H1 (cell line): Measurements from ENCODE around the gene BBS2. TPM values are rescaled to one million over a fixed set of nuclear protein-coding genes. Genes with fewer than 3 reads are reported as not detected.

Source experiments
- CTCF ChIA-PET: fragments of 300-600 bp; sonication (Branson Sonifier 250); formaldehyde crosslinking; loops from one replicate; lab custom pipeline; 2021; ENCODE audit not compliant: partially characterized antibody; lab: Charles Lee
- POLR2A ChIA-PET: fragments of 300-600 bp; sonication (Branson Sonifier 250); formaldehyde crosslinking; loops from one replicate; lab custom pipeline; 2021; ENCODE audit warnings: inconsistent platforms; ENCODE audit not compliant: partially characterized antibody; lab: Charles Lee
- DNase-seq, 2 experiments: peaks; one replicate each; pipeline versions ENCODE4 v3.0.0 to v3.0.0-alpha.2; 2010 to 2022; ENCODE audit warnings: low spot score in 2 of 2, low read depth in 1 of 2, mixed read lengths in 1 of 2
- FAIRE-seq: peaks from 2 replicates; lab custom pipeline; 2011; peaks lifted over from hg19 to GRCh38; lab: Jason Lieb, UNC
- H2AFZ ChIP-seq: 2 replicates; pipeline ENCODE4 v1.8.1; 2012; ENCODE audit warnings: low read length, inconsistent platforms
- H2AK5ac ChIP-seq: 2 replicates; pipeline ENCODE4 v1.6.1; 2013; ENCODE audit warnings: low read depth, low read length
- H2BK120ac ChIP-seq: replicated peaks from 2 replicates; pipeline ENCODE3; 2013; ENCODE audit warnings: low read depth, low read length, inconsistent platforms
- H2BK12ac ChIP-seq: 2 replicates; pipeline ENCODE4 v1.6.1; 2013; ENCODE audit warnings: low read depth, low read length
- H2BK15ac ChIP-seq: 2 replicates; pipeline ENCODE4 v1.6.1; 2013; ENCODE audit warnings: low read length
- H2BK20ac ChIP-seq: 2 replicates; pipeline ENCODE4 v1.6.1; 2013; ENCODE audit warnings: low read length
- H2BK5ac ChIP-seq: 2 replicates; pipeline ENCODE4 v1.6.1; 2013; ENCODE audit warnings: low read depth, low read length
- H3K14ac ChIP-seq: 2 replicates; pipeline ENCODE4 v1.6.1; 2013; ENCODE audit warnings: inconsistent platforms; ENCODE audit not compliant: insufficient read length
- H3K18ac ChIP-seq: 2 replicates; pipeline ENCODE4 v1.6.1; 2013; ENCODE audit warnings: low read length; ENCODE audit errors: extremely low read depth
- H3K23ac ChIP-seq: 2 replicates; pipeline ENCODE4 v1.6.1; 2013; ENCODE audit warnings: inconsistent platforms; ENCODE audit not compliant: insufficient read length
- H3K23me2 ChIP-seq: 2 replicates; pipeline ENCODE4 v1.6.1; 2013; ENCODE audit warnings: low read depth, low read length
- H3K27ac ChIP-seq: 2 replicates; pipeline ENCODE4 v1.6.1; 2011; ENCODE audit warnings: low read depth, low read length, inconsistent platforms
- H3K27me3 ChIP-seq, 4 experiments: replicated peaks in 1 of 4; 1 replicate in 1 of 4; 2 replicates in 3 of 4; pipeline versions ENCODE4 v1.6.1 to v1.8.1; 2011 to 2013; ENCODE audit warnings: low read length in 3 of 4, mild to moderate bottlenecking in 3 of 4, inconsistent platforms in 2 of 4, mixed read lengths in 2 of 4, moderate library complexity in 1 of 4; ENCODE audit not compliant: control insufficient read depth in 3 of 4, insufficient read depth in 3 of 4; ENCODE audit errors: extremely low read depth in 1 of 4
- H3K36me3 ChIP-seq, 4 experiments: 2 replicates each; pipeline versions ENCODE4 v1.6.1 to v1.8.1; 2011 to 2013; ENCODE audit warnings: mild to moderate bottlenecking in 4 of 4, low read length in 3 of 4, moderate library complexity in 2 of 4, control low read depth in 1 of 4, inconsistent platforms in 1 of 4; ENCODE audit not compliant: insufficient read depth in 4 of 4, control insufficient read depth in 2 of 4
- H3K4ac ChIP-seq: replicated peaks from 2 replicates; pipeline ENCODE3; 2013; ENCODE audit warnings: low read length, low read depth, mixed read lengths, inconsistent platforms; ENCODE audit not compliant: insufficient read length
- H3K4me1 ChIP-seq, 4 experiments: replicated peaks in 1 of 4; 1 replicate in 1 of 4; 2 replicates in 3 of 4; pipeline versions ENCODE4 v1.6.1 to v1.8.1; 2011 to 2013; ENCODE audit warnings: low read length in 3 of 4, inconsistent platforms in 2 of 4, mixed read lengths in 1 of 4; ENCODE audit not compliant: insufficient read depth in 4 of 4, control insufficient read depth in 3 of 4
- H3K4me2 ChIP-seq, 2 experiments: 2 replicates each; pipeline versions ENCODE4 v1.6.1 to v1.8.1; 2011 to 2013; ENCODE audit warnings: low read depth in 2 of 2, low read length in 2 of 2, control low read depth in 1 of 2, inconsistent platforms in 1 of 2, mild to moderate bottlenecking in 1 of 2; ENCODE audit not compliant: insufficient read depth in 1 of 2
- H3K4me3 ChIP-seq, 4 experiments: fragments of 200-600, 300-600 bp in 1 of 4; sonication (generic), shearing (Covaris generic), sonication (Bioruptor Twin) in 1 of 4; 2 replicates each; pipeline versions ENCODE4 v1.5.1 to v1.8.1; 2011 to 2016; ENCODE audit warnings: low read length in 4 of 4, low read depth in 3 of 4, control low read depth in 2 of 4, inconsistent platforms in 2 of 4, mild to moderate bottlenecking in 2 of 4, mixed read lengths in 1 of 4, moderate library complexity in 1 of 4; ENCODE audit not compliant: insufficient read depth in 2 of 4; ENCODE audit errors: extremely low read depth in 1 of 4
- H3K56ac ChIP-seq: replicated peaks from 2 replicates; pipeline ENCODE3; 2013; ENCODE audit warnings: low read depth, mild to moderate bottlenecking, mixed read lengths, low read length, inconsistent platforms; ENCODE audit not compliant: insufficient read length
- H3K79me1 ChIP-seq: 2 replicates; pipeline ENCODE4 v1.6.1; 2013; ENCODE audit warnings: low read depth, low read length, control low read depth
- H3K79me2 ChIP-seq, 2 experiments: 2 replicates each; pipeline versions ENCODE4 v1.6.1 to v1.8.1; 2012 to 2013; ENCODE audit warnings: low read length in 2 of 2, mild to moderate bottlenecking in 2 of 2, inconsistent platforms in 1 of 2; ENCODE audit not compliant: insufficient read depth in 2 of 2, control insufficient read depth in 1 of 2
- H3K9ac ChIP-seq, 4 experiments: replicated peaks in 1 of 4; 1 replicate in 1 of 4; 2 replicates in 3 of 4; pipeline versions ENCODE4 v1.6.1 to v1.8.1; 2011 to 2013; ENCODE audit warnings: low read depth in 3 of 4, low read length in 3 of 4, control low read depth in 2 of 4, mild to moderate bottlenecking in 2 of 4, moderate library complexity in 2 of 4, inconsistent platforms in 1 of 4; ENCODE audit errors: extremely low read depth in 1 of 4
- H3K9me3 ChIP-seq, 2 experiments: 2 replicates each; pipeline versions ENCODE4 v1.6.1 to v1.8.1; 2012 to 2013; ENCODE audit warnings: mild to moderate bottlenecking in 2 of 2, moderate library complexity in 2 of 2, control low read depth in 1 of 2, inconsistent platforms in 1 of 2, low read depth in 1 of 2, low read length in 1 of 2, mixed read lengths in 1 of 2; ENCODE audit not compliant: insufficient read depth in 2 of 2
- H4K20me1 ChIP-seq, 2 experiments: replicated peaks in 1 of 2; 2 replicates each; pipeline versions ENCODE3 to v1.8.1; 2011 to 2013; ENCODE audit warnings: inconsistent platforms in 2 of 2, low read length in 2 of 2, mild to moderate bottlenecking in 1 of 2; ENCODE audit not compliant: insufficient read depth in 2 of 2, control insufficient read depth in 1 of 2
- H4K5ac ChIP-seq: 2 replicates; pipeline ENCODE4 v1.6.1; 2013; ENCODE audit warnings: low read length, low read depth, mixed read lengths, inconsistent platforms; ENCODE audit not compliant: insufficient read length
- H4K8ac ChIP-seq: 2 replicates; pipeline ENCODE4 v1.8.0; 2013; ENCODE audit warnings: mild to moderate bottlenecking, moderate library complexity, low read length, inconsistent platforms; ENCODE audit not compliant: insufficient read depth; ENCODE audit errors: extremely low read depth
- H4K91ac ChIP-seq: replicated peaks from 2 replicates; pipeline ENCODE3; 2013; ENCODE audit warnings: low read length, mixed read lengths, inconsistent platforms; ENCODE audit not compliant: insufficient read length
- CBX5 ChIP-seq: fragments of 300-800, 300-1000 bp; sonication (generic); IDR thresholded peaks from 2 replicates; pipeline ENCODE4 v1.7.1; 2016; ENCODE audit warnings: antibody characterized with exemption, low read length, low read depth
- CHD1 ChIP-seq: IDR thresholded peaks from 2 replicates; pipeline ENCODE4 v1.6.1; 2012; ENCODE audit warnings: low read depth, low read length, improper control_type of control experiment
- KDM4A ChIP-seq: IDR thresholded peaks from one replicate; pipeline ENCODE4 v1.7.1; 2012; ENCODE audit warnings: low read depth, mild to moderate bottlenecking, moderate library complexity, low read length, inconsistent platforms; ENCODE audit not compliant: severe bottlenecking
- POU5F1 ChIP-seq: IDR thresholded peaks from 2 replicates; pipeline ENCODE4 v1.6.1; 2011; ENCODE audit warnings: low read depth, mild to moderate bottlenecking, low read length, moderate library complexity
- RBBP5 ChIP-seq: IDR thresholded peaks from 2 replicates; pipeline ENCODE4 v1.7.1; 2012; ENCODE audit warnings: low read depth, mild to moderate bottlenecking, inconsistent platforms, low read length, moderate library complexity, borderline replicate concordance
- USF2 ChIP-seq: IDR thresholded peaks from 2 replicates; pipeline ENCODE4 v1.6.1; 2011; ENCODE audit warnings: low read length, improper control_type of control experiment
- YY1 ChIP-seq: IDR thresholded peaks from 2 replicates; pipeline ENCODE4 v1.6.1; 2011; ENCODE audit warnings: low read depth, mild to moderate bottlenecking, low read length
- WGBS, 2 experiments: shearing (Covaris generic) in 1 of 2; methylation state at CpG; one replicate each; pipeline versions ENCODE4 v1.1.6 to v1.1.7; 2013 to 2015; ENCODE audit warnings: low lambda C conversion rate in 2 of 2, mixed read lengths in 2 of 2, inconsistent platforms in 1 of 2, low coverage in 1 of 2, missing lambda C conversion rate in 1 of 2; ENCODE audit not compliant: insufficient replicate concordance in 2 of 2, insufficient coverage in 1 of 2, insufficient read length in 1 of 2; ENCODE audit errors: extremely low coverage in 1 of 2, missing lambda C conversion rate in 1 of 2; 5-methylcytosine and 5-hydroxymethylcytosine counted together
- polyA plus RNA-seq, 7 experiments: library from polyadenylated mRNA; depleted of rRNA in 3 of 7; stranded (reverse) in 5 of 7; unstranded in 2 of 7; fragments of >200 nt in 5 of 7; fragments of 200-250 nt in 2 of 7; gene quantifications; 1 replicate in 5 of 7; 2 replicates in 1 of 7; 4 replicates in 1 of 7; pipeline versions ENCODE4 v1.2.1 to v1.2.3, GENCODE V29; 2011 to 2013; ENCODE audit warnings: missing spikeins in 2 of 7, mixed read lengths in 2 of 7
- total RNA-seq: library from RNA; stranded (reverse); fragmentation: NEBNext Ultra II Directional; extraction: Animal tissue kit (Norgen Biotek cat#: 25700); gene quantifications from 2 replicates; pipeline ENCODE4 v1.2.1, GENCODE V29; 2021

Gene BBS2
- total and polyA plus RNA-seq, 2 of the 8 experiments (the other 6 are each of a cell fraction or from before 2014, with no cell fraction given), result 12.3 to 15.1 TPM

GRCh38 chr16:56450986-56451752, 68.7 kb downstream of the BBS2 start, which contains the start of the genes NUDT21 and OGFOD1:
TSS of gene NUDT21 (minus strand) at chr16:56451332. CDS start at chr16:56451202, 130 bp downstream.
TSS of gene OGFOD1 (plus strand) at chr16:56451554. CDS start at chr16:56451613, 59 bp downstream.
- no peak within 1 kb of the TSS for H3K14ac ChIP-seq
- H3K56ac ChIP-seq, result no peak within 1 kb of the TSS
- H2BK12ac ChIP-seq, result no peak within 1 kb of the TSS
- H4K20me1 ChIP-seq, result peaks cover 4 to 6% of the 10 kb centered on the region in 2 experiments
- peaks cover 9 to 41% (median 21%) of the 10 kb centered on the region in 4 experiments for H3K36me3 ChIP-seq
- POLR2A ChIA-PET, result interaction anchor here (0.6 to 3.1 kb wide), 13 partner anchors 10 to 218 kb away, joined by 3 to 13 read pairs (median 3); partner anchors contain the start of gene MT1H
- peaks cover 7% of the 10 kb centered on the region for H3K23me2 ChIP-seq
- WGBS, 2 experiments, result 1% methylated on average over 50 of the region's 56 CpGs; no CpG with 5 or more reads in 1 of the 2 experiments
- no peak within 1 kb of the TSS for H2BK120ac ChIP-seq
- peaks cover 31 to 71% of the 10 kb centered on the region in 2 experiments for H3K79me2 ChIP-seq
- H2AFZ ChIP-seq, result peak within 1 kb of the TSS; percentile 47
- peak within 1 kb of the TSS; percentile 85 to 91 for H3K4me2 ChIP-seq
- H2AK5ac ChIP-seq, result no peak within 1 kb of the TSS
- H3K23ac ChIP-seq, result no peak within 1 kb of the TSS
- peak within 1 kb of the TSS; percentile 82 to 97 (median 94) for H3K4me3 ChIP-seq
- no peak within 1 kb of the TSS for H3K4ac ChIP-seq
- peak within 1 kb of the TSS; percentile 89 for H2BK5ac ChIP-seq
- peak within 1 kb of the TSS; percentile 91 for H4K5ac ChIP-seq
- no peaks in the 10 kb centered on the region for H3K27me3 ChIP-seq
- H3K9me3 ChIP-seq, result no peaks in the 10 kb centered on the region
- H2BK20ac ChIP-seq, result no peak within 1 kb of the TSS
- H4K91ac ChIP-seq, result peak within 1 kb of the TSS; percentile 77
- H3K79me1 ChIP-seq, result peaks cover 5% of the 10 kb centered on the region
- H3K9ac ChIP-seq, result peak within 1 kb of the TSS; percentile 89 to 94 (median 93)
- peaks cover 0 to 11% (median 2%) of the 10 kb centered on the region in 4 experiments; a peak in 3 of 7 replicates for H3K4me1 ChIP-seq
- peak within 1 kb of the TSS; percentile 84 for H3K27ac ChIP-seq
- FAIRE-seq, result peak; percentile 78
- peak within 1 kb of the TSS; percentile 99 for H4K8ac ChIP-seq
- DNase-seq, result peak; percentile 70 to 81
- CTCF ChIA-PET, result interaction anchor here (0.6 to 1.1 kb wide), 2 partner anchors 51 to 65 kb away, joined by 3 to 4 read pairs; no protein-coding TSS in a partner anchor
- peak within 1 kb of the TSS; percentile 79 for H3K18ac ChIP-seq
- no peak within 1 kb of the TSS for H2BK15ac ChIP-seq
- TF ChIP-seq YY1 (peak; percentile 94), CBX5 (no peak), CHD1 (no peak), KDM4A (peak; percentile 64), POU5F1 (no peak), RBBP5 (peak; percentile 95), USF2 (no peak)
